ENCODE data around the gene CEP41. TPM values are rescaled to one million over a fixed set of nuclear protein-coding genes. Genes with fewer than 3 reads are reported as not detected.

Gene CEP41
- 10 to 100 TPM in 7 of 8 experiments, 1 to 10 TPM in 1; 7.0 to 22.6 (median 17.9) TPM for total RNA-seq

- Histone ChIP-seq H3K4me1 (replicated peaks in 1 of 2) (peaks cover 18 to 21% of the 10 kb centered on the region in 2 donors), H3K27ac (peak within 1 kb of the TSS; percentile 94 to 99), H3K4me3 (peak within 1 kb of the TSS; percentile 52 to 98 (median 67))
- peak; percentile 94 to 99 (median 97) for ATAC-seq (replicated peaks in 6 of 8)
- WGBS, 10 experiments, result 0 to 32% (median 23%) methylated on average over 1 to 5 of the region's 61 CpGs; no CpG with 5 or more reads in 5 of the 10 experiments
- in situ Hi-C loops (cut with MboI; ENCODE audit: low pct_unique_long_range_greater_than_20kb in 2 of 9, low sequenced_read_pairs in 9 of 9, unreplicated experiment in 9 of 9), result loop anchor here in 1 of 9 experiments (25.0 kb wide), 1 partner anchor 228 kb away; the partner anchor contains the start of genes SSMEM1 and TMEM209
Observed at GRCh38 chr7:130440527-130441365, at the start of gene CEP41. TSS of gene CEP41 (minus strand) at chr7:130441016. CDS start at chr7:130440966, 50 bp downstream.

DNA sequence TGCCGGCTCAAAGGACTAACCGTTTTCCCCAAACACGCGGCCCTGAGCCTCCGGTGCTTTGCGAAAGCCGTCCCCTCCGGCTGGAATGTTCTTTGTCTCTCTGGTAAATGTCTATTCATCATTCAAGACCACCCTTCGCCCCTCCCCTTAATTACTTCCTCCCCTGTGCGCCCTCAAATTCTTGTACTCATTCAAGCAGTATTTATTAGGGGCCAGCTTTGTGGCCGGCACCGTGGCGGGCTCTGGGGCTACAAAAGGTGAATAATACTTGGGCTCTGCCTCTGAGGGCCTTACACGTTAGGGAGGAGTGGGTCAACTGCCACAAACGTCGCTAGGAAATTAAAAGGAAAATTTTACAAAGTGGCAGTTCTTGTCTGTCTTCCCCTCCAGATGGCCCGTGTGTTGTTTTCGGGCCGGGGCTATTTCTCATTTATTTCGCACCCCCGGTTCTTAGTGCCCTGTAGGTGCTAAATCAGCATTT is 49.5 kb upstream of the CEP41 start:
- WGBS, 10 experiments, result 25 to 98% (median 60%) methylated on average over 3 to 19 of the region's 21 CpGs; no CpG with 5 or more reads in 2 of the 10 experiments
- Histone ChIP-seq H3K4me3 (peak overlapping the region; percentile 48 to 63 (median 58)), H3K27ac (peak overlapping the region; percentile 76 to 77), H3K4me1 (replicated peaks in 1 of 2) (peaks cover 8 to 30% of the 10 kb centered on the region in 2 donors)
- peak in 3 of 8 experiments; percentile 18 to 21 (median 18) for ATAC-seq (replicated peaks in 6 of 8)
- in situ Hi-C loops (cut with MboI; ENCODE audit: low pct_unique_long_range_greater_than_20kb in 2 of 9, low sequenced_read_pairs in 9 of 9, unreplicated experiment in 9 of 9), result loop anchor here in 2 of 9 experiments (25.0 kb wide), 2 partner anchors 203 to 278 kb away; partner anchors contain the start of genes CPA4 (in 1 of the 2), SSMEM1 (in 1 of the 2) and TMEM209 (in 1 of the 2)

DNA sequence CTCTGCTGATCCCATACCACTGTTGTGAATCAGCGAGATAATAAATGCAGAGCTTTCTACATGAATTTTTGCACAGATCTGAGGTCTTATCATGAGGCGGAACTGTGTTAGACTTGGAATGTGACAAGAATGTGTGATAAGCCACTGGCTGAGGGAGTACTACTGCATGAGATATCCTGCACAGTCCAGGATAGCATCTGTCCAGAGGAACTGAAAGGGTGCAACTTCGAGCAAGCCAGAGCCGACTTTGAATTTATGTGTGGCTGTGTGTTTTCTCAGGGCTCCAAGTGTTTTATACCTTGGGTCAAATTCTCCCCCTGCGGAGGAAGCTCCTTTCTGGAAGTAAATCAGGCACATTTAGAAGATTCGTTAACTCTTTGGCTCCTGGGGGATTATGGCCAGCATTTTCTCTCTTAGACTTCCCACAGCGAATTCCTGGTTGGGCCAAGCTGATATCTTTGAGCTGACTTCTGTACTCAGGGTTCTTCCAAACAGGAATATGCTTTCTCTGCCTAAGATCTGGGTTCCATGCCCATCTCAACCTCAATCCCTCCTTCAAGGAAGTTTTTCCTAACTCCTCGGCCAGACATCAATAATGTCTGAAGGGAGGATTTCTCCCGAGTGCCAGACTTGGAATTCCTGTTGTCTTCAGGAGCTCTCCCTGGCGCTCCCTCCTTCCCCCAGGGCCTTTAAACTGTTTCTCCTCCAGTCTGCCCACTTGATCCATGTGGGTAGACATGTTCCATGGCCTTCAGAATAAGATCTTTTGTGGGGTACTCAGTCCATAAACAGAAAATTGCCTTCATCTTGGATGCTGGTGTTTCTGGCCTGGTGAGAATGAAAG is 48.5 kb upstream of the CEP41 start:
- H3K4me1 ChIP-seq (replicated peaks in 1 of 2), result peaks cover 8 to 28% of the 10 kb centered on the region in 2 donors
- WGBS, 10 experiments, result 61 to 81% (median 79%) methylated on average over 3 to 9 of the region's 10 CpGs; no CpG with 5 or more reads in 4 of the 10 experiments
- no peak for ATAC-seq (replicated peaks in 6 of 8)
- peak overlapping the region in 1 of 5 donors; percentile 55 for H3K4me3 ChIP-seq
- H3K27ac ChIP-seq, result peak overlapping the region in 1 of 2 donors; percentile 77
- in situ Hi-C loops (cut with MboI; ENCODE audit: low pct_unique_long_range_greater_than_20kb in 2 of 9, low sequenced_read_pairs in 9 of 9, unreplicated experiment in 9 of 9), result loop anchor here in 2 of 9 experiments (25.0 kb wide), 2 partner anchors 202 to 277 kb away; partner anchors contain the start of genes CPA4 (in 1 of the 2), SSMEM1 (in 1 of the 2) and TMEM209 (in 1 of the 2)

DNA sequence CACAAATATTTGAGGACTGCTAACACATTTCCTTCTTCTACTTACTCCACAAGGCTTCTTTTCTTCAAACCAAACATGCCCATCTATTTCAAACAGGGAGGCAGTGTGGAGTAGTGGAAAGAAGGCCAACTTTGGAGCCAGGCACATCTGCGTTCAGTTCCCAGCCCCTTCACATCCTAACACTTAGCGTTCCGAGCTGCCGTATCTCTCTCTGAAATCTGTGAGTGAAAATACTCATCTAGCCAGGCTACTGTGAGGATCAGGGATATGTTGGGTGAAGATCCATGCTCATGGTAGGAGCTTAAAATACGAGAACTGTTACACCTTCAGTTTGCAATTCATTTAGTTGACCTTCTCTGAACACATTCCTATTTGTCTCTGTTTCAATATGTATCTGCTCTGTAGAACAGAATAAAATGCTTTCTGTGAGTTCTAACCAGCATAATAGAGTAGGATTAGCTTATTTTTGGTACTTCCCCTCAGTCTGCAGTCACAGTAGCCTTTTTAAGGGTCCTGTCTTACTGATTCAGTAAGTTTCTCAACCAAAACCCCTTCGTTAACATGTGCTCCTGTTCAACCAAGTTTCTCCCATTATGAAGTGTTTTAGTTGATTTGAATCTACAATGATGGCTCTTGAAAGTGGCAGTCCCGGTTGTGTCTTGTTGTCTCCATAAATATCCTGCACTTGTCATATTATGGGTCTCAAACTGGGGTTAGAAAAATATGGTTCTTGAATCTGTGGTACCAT is 47.8 kb upstream of the CEP41 start:
- ATAC-seq (replicated peaks in 6 of 8), result no peak
- in situ Hi-C loops (cut with MboI; ENCODE audit: low pct_unique_long_range_greater_than_20kb in 2 of 9, low sequenced_read_pairs in 9 of 9, unreplicated experiment in 9 of 9), result loop anchor here in 2 of 9 experiments (25.0 kb wide), 2 partner anchors 201 to 276 kb away; partner anchors contain the start of genes CPA4 (in 1 of the 2), SSMEM1 (in 1 of the 2) and TMEM209 (in 1 of the 2)
- Histone ChIP-seq H3K27ac (no peak overlapping the region), H3K4me3 (no peak overlapping the region), H3K4me1 (replicated peaks in 1 of 2) (peaks cover 8 to 28% of the 10 kb centered on the region in 2 donors)
- 39 to 100% (median 82%) methylated on average over 1 to 6 of the region's 7 CpGs for WGBS, 10 experiments

GRCh38 chr7:130486954-130487436 is 46.2 kb upstream of the CEP41 start:
- H3K27ac ChIP-seq, result peak overlapping the region in 1 of 2 donors; percentile 18
- ATAC-seq (replicated peaks in 6 of 8), result no peak
- 75 to 83% (median 80%) methylated on average over 2 to 4 of the region's 6 CpGs; no CpG with 5 or more reads in 7 of the 10 experiments for WGBS, 10 experiments
- H3K4me1 ChIP-seq (replicated peaks in 1 of 2), result peaks cover 8 to 28% of the 10 kb centered on the region in 2 donors
- H3K4me3 ChIP-seq, result no peak overlapping the region
- in situ Hi-C loops (cut with MboI; ENCODE audit: low pct_unique_long_range_greater_than_20kb in 2 of 9, low sequenced_read_pairs in 9 of 9, unreplicated experiment in 9 of 9), result loop anchor here in 2 of 9 experiments (25.0 kb wide), 2 partner anchors 200 to 275 kb away; partner anchors contain the start of genes CPA4 (in 1 of the 2), SSMEM1 (in 1 of the 2) and TMEM209 (in 1 of the 2)

DNA sequence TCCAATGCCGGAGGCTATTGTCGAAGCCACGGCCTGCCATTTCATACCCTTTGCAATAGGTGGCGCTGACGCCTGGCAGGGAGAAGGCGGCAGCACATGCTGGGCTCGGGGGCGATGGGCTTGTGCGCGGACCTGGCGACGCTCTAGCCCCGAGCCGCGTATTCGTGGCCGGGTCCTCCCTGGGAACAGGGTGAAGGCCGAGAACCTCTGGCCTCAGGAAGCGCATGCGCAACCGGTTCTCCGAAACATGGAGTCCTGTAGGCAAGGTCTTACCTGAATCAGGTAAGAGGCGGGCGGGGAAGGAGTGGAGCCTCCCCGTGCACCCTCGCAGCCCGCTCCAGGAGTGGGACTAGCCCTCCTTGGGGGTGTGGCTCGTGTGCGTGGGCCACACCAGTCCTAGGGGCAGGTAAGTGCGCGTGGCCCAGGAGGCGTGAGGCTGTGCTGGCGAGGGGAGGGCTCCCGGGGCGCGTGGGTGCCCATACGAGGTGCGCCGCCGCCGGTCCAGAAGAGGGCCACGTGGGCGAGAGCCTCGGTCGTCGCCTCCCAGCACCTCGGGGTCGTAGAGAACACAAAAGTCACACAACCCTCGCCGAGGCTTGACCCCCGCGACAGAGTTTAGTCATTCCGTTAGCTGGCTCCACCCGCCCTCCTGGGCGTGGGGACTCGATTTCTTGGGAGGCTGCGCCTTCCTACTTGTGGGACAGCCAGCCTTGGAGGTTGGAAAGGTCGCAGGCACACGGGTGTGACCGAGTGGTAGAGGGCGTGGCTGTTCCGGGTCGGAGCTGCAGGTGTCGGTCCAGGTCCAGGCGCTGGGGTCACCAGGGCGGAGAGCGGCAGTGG is 45.5 kb upstream of the CEP41 start:
- Histone ChIP-seq H3K27ac (peak overlapping the region in 1 of 2 donors; percentile 18), H3K4me1 (replicated peaks in 1 of 2) (peaks cover 8 to 28% of the 10 kb centered on the region in 2 donors), H3K4me3 (peak overlapping the region in 1 of 5 donors; percentile 4)
- 28 to 91% (median 79%) methylated on average over 3 to 25 of the region's 67 CpGs; no CpG with 5 or more reads in 4 of the 10 experiments for WGBS, 10 experiments
- peak in 1 of 8 experiments; percentile 8 for ATAC-seq (replicated peaks in 6 of 8)
- in situ Hi-C loops (cut with MboI; ENCODE audit: low pct_unique_long_range_greater_than_20kb in 2 of 9, low sequenced_read_pairs in 9 of 9, unreplicated experiment in 9 of 9), result loop anchor here in 2 of 9 experiments (25.0 kb wide), 2 partner anchors 199 to 274 kb away; partner anchors contain the start of genes CPA4 (in 1 of the 2), SSMEM1 (in 1 of the 2) and TMEM209 (in 1 of the 2)

DNA sequence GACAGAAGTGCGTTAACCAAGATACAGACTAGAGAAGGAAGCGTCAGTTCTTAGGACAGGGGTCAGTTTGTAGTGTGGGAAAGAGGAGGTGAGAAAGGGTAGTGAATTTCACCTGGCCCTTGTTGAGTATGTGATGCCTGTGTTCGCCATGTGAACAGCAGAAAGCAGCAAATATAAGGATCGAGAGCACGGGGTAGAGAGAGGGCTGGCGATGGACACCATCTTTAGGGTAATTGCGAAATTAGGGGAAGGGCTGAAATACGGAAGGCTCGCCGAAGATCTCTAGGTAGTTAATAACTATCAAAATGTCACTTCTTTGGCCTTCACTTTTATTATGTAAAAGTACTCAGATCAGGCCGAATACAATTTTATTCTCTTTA is 44.9 kb upstream of the CEP41 start:
- 81 to 100% (median 91%) methylated on average over 2 to 11 of the region's 11 CpGs; no CpG with 5 or more reads in 1 of the 10 experiments for WGBS, 10 experiments
- ATAC-seq (replicated peaks in 6 of 8), result no peak
- Histone ChIP-seq H3K4me1 (replicated peaks in 1 of 2) (peaks cover 8 to 28% of the 10 kb centered on the region in 2 donors), H3K27ac (no peak overlapping the region), H3K4me3 (no peak overlapping the region)
- in situ Hi-C loops (cut with MboI; ENCODE audit: low pct_unique_long_range_greater_than_20kb in 2 of 9, low sequenced_read_pairs in 9 of 9, unreplicated experiment in 9 of 9), result loop anchor here in 2 of 9 experiments (25.0 kb wide), 2 partner anchors 198 to 273 kb away; partner anchors contain the start of genes CPA4 (in 1 of the 2), SSMEM1 (in 1 of the 2) and TMEM209 (in 1 of the 2)

GRCh38 chr7:130483031-130483430 is 42.2 kb upstream of the CEP41 start:
- Histone ChIP-seq H3K27ac (no peak overlapping the region), H3K4me3 (no peak overlapping the region), H3K4me1 (replicated peaks in 1 of 2) (peaks cover 0 to 11% of the 10 kb centered on the region in 2 donors)
- in situ Hi-C loops (cut with MboI; ENCODE audit: low pct_unique_long_range_greater_than_20kb in 2 of 9, low sequenced_read_pairs in 9 of 9, unreplicated experiment in 9 of 9), result loop anchor here in 2 of 9 experiments (25.0 kb wide), 2 partner anchors 196 to 271 kb away; partner anchors contain the start of genes CPA4 (in 1 of the 2), SSMEM1 (in 1 of the 2) and TMEM209 (in 1 of the 2)
- ATAC-seq (replicated peaks in 6 of 8), result no peak
- 50 to 100% (median 90%) methylated on average over 1 to 3 of the region's 3 CpGs; no CpG with 5 or more reads in 2 of the 10 experiments for WGBS, 10 experiments

DNA sequence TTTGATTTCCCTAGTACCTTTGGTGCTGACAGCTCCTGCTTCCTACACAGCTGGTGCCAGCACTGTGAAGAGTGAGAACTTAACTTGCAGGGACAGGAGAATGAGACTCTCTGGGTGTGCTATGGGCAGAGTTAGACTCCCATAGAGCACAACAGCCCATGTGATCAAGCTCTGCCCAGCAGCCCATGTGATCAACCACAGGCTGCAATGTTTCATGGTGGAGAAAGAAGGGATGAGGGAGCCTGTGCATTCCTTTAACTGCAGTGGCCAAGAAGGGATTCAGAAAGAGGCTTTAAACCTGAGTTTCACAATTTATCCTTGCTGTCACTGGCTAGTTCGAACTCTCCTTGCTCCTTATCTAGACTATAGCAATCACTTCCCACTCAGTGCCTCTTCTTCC is 41.1 kb upstream of the CEP41 start:
- H3K4me3 ChIP-seq, result no peak overlapping the region
- in situ Hi-C loops (cut with MboI; ENCODE audit: low pct_unique_long_range_greater_than_20kb in 2 of 9, low sequenced_read_pairs in 9 of 9, unreplicated experiment in 9 of 9), result loop anchor here in 2 of 9 experiments (25.0 kb wide), 2 partner anchors 195 to 270 kb away; partner anchors contain the start of genes CPA4 (in 1 of the 2), SSMEM1 (in 1 of the 2) and TMEM209 (in 1 of the 2)
- WGBS, 10 experiments, result 80 to 100% (median 88%) methylated on average over 1 of the region's 1 CpG; no CpG with 5 or more reads in 3 of the 10 experiments
- peak in 4 of 8 experiments; percentile 46 to 65 (median 54) for ATAC-seq (replicated peaks in 6 of 8)
- no peak overlapping the region for H3K27ac ChIP-seq
- H3K4me1 ChIP-seq (replicated peaks in 1 of 2), result peaks cover 0 to 5% of the 10 kb centered on the region in 2 donors

- no peak overlapping the region for H3K27ac ChIP-seq
- H3K4me1 ChIP-seq (replicated peaks in 1 of 2), result peaks cover 14 to 19% of the 10 kb centered on the region in 2 donors
- no peak for ATAC-seq (replicated peaks in 6 of 8)
- H3K4me3 ChIP-seq, result no peak overlapping the region
- WGBS, 10 experiments, result 25 to 100% (median 92%) methylated on average over 1 of the region's 1 CpG; no CpG with 5 or more reads in 1 of the 10 experiments
- in situ Hi-C loops (cut with MboI; ENCODE audit: low pct_unique_long_range_greater_than_20kb in 2 of 9, low sequenced_read_pairs in 9 of 9, unreplicated experiment in 9 of 9), result loop anchor here in 2 of 9 experiments (25.0 kb wide), 2 partner anchors 193 to 268 kb away; partner anchors contain the start of genes CPA4 (in 1 of the 2), SSMEM1 (in 1 of the 2) and TMEM209 (in 1 of the 2)
Observed at GRCh38 chr7:130479716-130480400, 39.0 kb upstream of the CEP41 start.
